ENCODE measurements around the gene SKIC2. TPM values are rescaled to one million over a fixed set of nuclear protein-coding genes. Genes with fewer than 3 reads are reported as not detected.

Gene SKIC2
- total and polyA plus RNA-seq, 2 donors (not counting 1 experiment from before 2014, with no cell fraction given), result 21.6 to 58.0 TPM

DNA sequence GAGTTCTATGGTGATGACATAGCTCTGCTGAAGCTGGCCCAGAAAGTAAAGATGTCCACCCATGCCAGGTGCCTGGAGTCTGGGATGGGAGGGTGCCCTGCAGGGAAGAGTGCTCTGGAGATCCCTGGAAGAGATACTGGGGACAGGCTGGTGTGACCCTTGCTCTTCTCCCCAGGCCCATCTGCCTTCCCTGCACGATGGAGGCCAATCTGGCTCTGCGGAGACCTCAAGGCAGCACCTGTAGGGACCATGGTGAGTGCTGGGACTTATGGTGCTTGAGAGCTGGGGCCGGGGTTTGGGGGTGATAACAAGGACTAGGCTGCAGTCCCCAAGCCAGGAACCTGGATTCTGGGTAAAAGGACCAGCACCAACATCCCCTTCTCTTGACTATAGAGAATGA, 15.2 kb upstream of the SKIC2 start:
- Histone ChIP-seq H3K27ac (ENCODE audit: insufficient read depth, low read length) (no peak overlapping the region), H3K4me1 (ENCODE audit: control insufficient read depth, extremely low read depth, insufficient read depth, low read length) (peaks cover 12% of the 10 kb centered on the region)

GRCh38 chr6:31945154-31945506, 13.8 kb upstream of the SKIC2 start:
- no peak for DNase-seq (ENCODE audit: low read depth in 2 of 2)
- no peaks in the 10 kb centered on the region for H3K79me2 ChIP-seq (ENCODE audit: control insufficient read depth, insufficient read depth, low read length)
- peaks cover 12% of the 10 kb centered on the region for H3K4me1 ChIP-seq (ENCODE audit: control insufficient read depth, extremely low read depth, insufficient read depth, low read length)
- TF ChIP-seq EZH2 (IDR thresholded peaks at IDR 0.05; ENCODE audit: low read length, missing control alignments), result no peak
- no peak for TF ChIP-seq CTCF (conservative IDR thresholded peaks at IDR 0.05 in 1 of 2, IDR thresholded peaks at IDR 0.05 in 1 of 2; ENCODE audit: low read depth in 1 of 2, low read length in 2 of 2)
- H3K27ac ChIP-seq (ENCODE audit: insufficient read depth, low read length), result peak overlapping the region; percentile 80
- no peaks in the 10 kb centered on the region for H4K20me1 ChIP-seq (ENCODE audit: control insufficient read depth, extremely low read depth, insufficient read depth, low read length)
- peak overlapping the region; percentile 100 for H3K4me2 ChIP-seq (ENCODE audit: extremely low read depth, insufficient read depth, low read length)
- peak overlapping the region; percentile 54 for H2AFZ ChIP-seq (ENCODE audit: low read length)
- H3K9ac ChIP-seq (ENCODE audit: insufficient read depth, low read length), result no peak overlapping the region
- peaks cover 4% of the 10 kb centered on the region for H3K27me3 ChIP-seq (ENCODE audit: control insufficient read depth, insufficient read depth, low read length)
- peak overlapping the region in 1 of 4 experiments; percentile 35 for H3K4me3 ChIP-seq (replicated peaks in 1 of 4; ENCODE audit: control extremely low read depth in 1 of 4, insufficient read depth in 1 of 4, low read depth in 3 of 4, low read length in 4 of 4)
- no peaks in the 10 kb centered on the region for H3K36me3 ChIP-seq (ENCODE audit: control insufficient read depth, insufficient read depth, low read length)
- no peaks in the 10 kb centered on the region for H3K9me3 ChIP-seq (ENCODE audit: control insufficient read depth, insufficient read depth, low read depth, low read length)

More for the DNA sequence above, 15.2 kb upstream of the SKIC2 start:
- TF ChIP-seq CTCF (conservative IDR thresholded peaks at IDR 0.05 in 1 of 2, IDR thresholded peaks at IDR 0.05 in 1 of 2; ENCODE audit: low read depth in 1 of 2, low read length in 2 of 2) (no peak), EZH2 (IDR thresholded peaks at IDR 0.05; ENCODE audit: low read length, missing control alignments) (no peak)
- Histone ChIP-seq H3K4me2 (ENCODE audit: extremely low read depth, insufficient read depth, low read length) (no peak overlapping the region), H3K4me3 (replicated peaks in 1 of 4; ENCODE audit: control extremely low read depth in 1 of 4, insufficient read depth in 1 of 4, low read depth in 3 of 4, low read length in 4 of 4) (no peak overlapping the region), H3K27me3 (ENCODE audit: control insufficient read depth, insufficient read depth, low read length) (peaks cover 4% of the 10 kb centered on the region), H2AFZ (ENCODE audit: low read length) (no peak overlapping the region), H3K9ac (ENCODE audit: insufficient read depth, low read length) (no peak overlapping the region), H3K9me3 (ENCODE audit: control insufficient read depth, insufficient read depth, low read depth, low read length) (no peaks in the 10 kb centered on the region), H3K36me3 (ENCODE audit: control insufficient read depth, insufficient read depth, low read length) (no peaks in the 10 kb centered on the region), H4K20me1 (ENCODE audit: control insufficient read depth, extremely low read depth, insufficient read depth, low read length) (no peaks in the 10 kb centered on the region), H3K79me2 (ENCODE audit: control insufficient read depth, insufficient read depth, low read length) (no peaks in the 10 kb centered on the region)
- DNase-seq (ENCODE audit: low read depth in 2 of 2), result no peak

GRCh38 chr6:31945507-31946369, 13.2 kb upstream of the SKIC2 start, which contains the start of gene CFB:
Gene CFB, plus strand, starts transcription at chr6:31946095. Its CDS starts 127 bp downstream, at chr6:31946222.
- Histone ChIP-seq H3K9me3 (ENCODE audit: control insufficient read depth, insufficient read depth, low read depth, low read length) (no peaks in the 10 kb centered on the region), H3K4me3 (replicated peaks in 1 of 4; ENCODE audit: control extremely low read depth in 1 of 4, insufficient read depth in 1 of 4, low read depth in 3 of 4, low read length in 4 of 4) (peak within 1 kb of the TSS; percentile 7 to 50 (median 32)), H3K27ac (ENCODE audit: insufficient read depth, low read length) (peak within 1 kb of the TSS; percentile 80), H3K79me2 (ENCODE audit: control insufficient read depth, insufficient read depth, low read length) (no peaks in the 10 kb centered on the region), H4K20me1 (ENCODE audit: control insufficient read depth, extremely low read depth, insufficient read depth, low read length) (no peaks in the 10 kb centered on the region), H2AFZ (ENCODE audit: low read length) (peak within 1 kb of the TSS; percentile 82), H3K4me2 (ENCODE audit: extremely low read depth, insufficient read depth, low read length) (peak within 1 kb of the TSS; percentile 100), H3K4me1 (ENCODE audit: control insufficient read depth, extremely low read depth, insufficient read depth, low read length) (peaks cover 12% of the 10 kb centered on the region), H3K36me3 (ENCODE audit: control insufficient read depth, insufficient read depth, low read length) (peaks cover 2% of the 10 kb centered on the region), H3K27me3 (ENCODE audit: control insufficient read depth, insufficient read depth, low read length) (peaks cover 4% of the 10 kb centered on the region), H3K9ac (ENCODE audit: insufficient read depth, low read length) (peak within 1 kb of the TSS; percentile 3)
- peak; percentile 80 to 85 for DNase-seq (ENCODE audit: low read depth in 2 of 2)
- TF ChIP-seq CTCF (conservative IDR thresholded peaks at IDR 0.05 in 1 of 2, IDR thresholded peaks at IDR 0.05 in 1 of 2; ENCODE audit: low read depth in 1 of 2, low read length in 2 of 2) (no peak), EZH2 (IDR thresholded peaks at IDR 0.05; ENCODE audit: low read length, missing control alignments) (no peak)

Measured in fibroblast of lung (primary cell).